Activated CD8-positive, alpha-beta T cell treated with anti-CD3 and anti-CD28 coated beads for 36 hours (primary cell): ENCODE data around the gene TLE4. TPM values are rescaled to one million over a fixed set of nuclear protein-coding genes. Genes with fewer than 3 reads are reported as not detected.
A peak's percentile ranks its signal among the peaks of the same experiment; 100 is the strongest.

Source experiments
- ATAC-seq: fragments of 200-7000 bp; cut with Tn5 transposase; one replicate; pipeline ENCODE4 v1.10.0; 2021; ENCODE audit warnings: mild to moderate bottlenecking, moderate library complexity
- CTCF ChIA-PET: fragments of 350-600 bp; sonication (Branson Sonifier 250); formaldehyde crosslinking; loops from one replicate; lab custom pipeline; 2021; ENCODE audit warnings: antibody characterized with exemption; lab: Charles Lee
- POLR2A ChIA-PET: fragments of 350-600 bp; sonication (Branson Sonifier 250); formaldehyde crosslinking; loops from one replicate; lab custom pipeline; 2021; ENCODE audit warnings: antibody characterized with exemption; lab: Charles Lee
- DNase-seq: peaks from one replicate; pipeline ENCODE4 v3.0.0-alpha.2; 2020
- H3K27ac Mint-ChIP-seq: one replicate; pipeline ENCODE4 v1.8.0; 2021; ENCODE audit warnings: mild to moderate bottlenecking, mixed read lengths
- H3K27me3 Mint-ChIP-seq: one replicate; pipeline ENCODE4 v1.8.0; 2021; ENCODE audit warnings: mixed read lengths
- H3K36me3 Mint-ChIP-seq: one replicate; pipeline ENCODE4 v1.8.0; 2021; ENCODE audit warnings: low read depth, mixed read lengths
- H3K4me1 Mint-ChIP-seq: one replicate; pipeline ENCODE4 v1.8.0; 2021; ENCODE audit warnings: low read depth, mixed read lengths
- H3K4me3 Mint-ChIP-seq: one replicate; pipeline ENCODE4 v1.8.0; 2021; ENCODE audit warnings: mild to moderate bottlenecking, moderate library complexity, mixed read lengths
- H3K9me3 Mint-ChIP-seq: one replicate; pipeline ENCODE4 v1.8.0; 2021; ENCODE audit warnings: mixed read lengths
- intact Hi-C: fragments of 100-400 bp; cut with micrococcal nuclease; formaldehyde crosslinking; loops from one replicate; pipeline ENCODE4 v1.10.0; 2022
- total RNA-seq, 2 experiments: library from RNA; stranded (reverse); gene quantifications; one replicate each; pipeline ENCODE4 v1.2.3, GENCODE V29; 2021
- TF ChIP-seq, protein P1 (sequence below): fragments of 200-600 bp; IDR thresholded peaks from one replicate; pipeline ENCODE4 v1.8.0; 2022; ENCODE audit warnings: antibody characterized with exemption, mild to moderate bottlenecking

Gene TLE4
- total RNA-seq, 2 experiments from 2014 or later = 30.8 to 31.9 TPM

DNA sequence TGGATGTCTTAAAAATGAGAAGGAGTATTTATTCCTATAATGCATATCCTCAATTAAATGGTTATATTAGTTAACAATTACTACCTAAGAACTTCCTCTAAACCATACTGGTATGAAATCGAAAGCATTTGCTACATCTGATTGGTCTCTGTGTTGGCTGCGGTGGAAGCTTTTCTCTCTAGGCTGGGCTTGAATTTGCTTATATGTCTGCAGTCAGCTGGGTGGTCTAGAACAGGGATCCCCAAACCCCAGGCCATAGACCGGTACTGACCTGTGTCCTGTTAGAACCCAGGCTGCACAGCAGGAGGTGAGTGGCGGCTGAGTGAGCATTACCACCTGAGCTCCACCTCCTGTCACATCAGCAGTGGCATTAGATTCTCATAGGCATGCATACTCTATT lies 112.3 kb downstream of the TLE4 start:
- no peaks in the 10 kb centered on the region for H3K9me3 Mint-ChIP-seq
- no peak for DNase-seq
- POLR2A ChIA-PET = no interaction called here
- peaks cover 64% of the 10 kb centered on the region for H3K4me1 Mint-ChIP-seq
- peaks cover 17% of the 10 kb centered on the region for H3K36me3 Mint-ChIP-seq
- no peak overlapping the region for H3K4me3 Mint-ChIP-seq
- CTCF ChIA-PET = interaction anchor here (0.7 kb wide), 1 partner anchor 77 kb away, joined by 3 read pairs; no protein-coding TSS in a partner anchor
- no peak overlapping the region for H3K27ac Mint-ChIP-seq
- no peak for ATAC-seq
- intact Hi-C loops = loop anchor here (10.0 kb wide), 1 partner anchor 109 kb away; the partner anchor contains the start of gene TLE4
- no peaks in the 10 kb centered on the region for H3K27me3 Mint-ChIP-seq
- TF ChIP-seq, protein P1, sequence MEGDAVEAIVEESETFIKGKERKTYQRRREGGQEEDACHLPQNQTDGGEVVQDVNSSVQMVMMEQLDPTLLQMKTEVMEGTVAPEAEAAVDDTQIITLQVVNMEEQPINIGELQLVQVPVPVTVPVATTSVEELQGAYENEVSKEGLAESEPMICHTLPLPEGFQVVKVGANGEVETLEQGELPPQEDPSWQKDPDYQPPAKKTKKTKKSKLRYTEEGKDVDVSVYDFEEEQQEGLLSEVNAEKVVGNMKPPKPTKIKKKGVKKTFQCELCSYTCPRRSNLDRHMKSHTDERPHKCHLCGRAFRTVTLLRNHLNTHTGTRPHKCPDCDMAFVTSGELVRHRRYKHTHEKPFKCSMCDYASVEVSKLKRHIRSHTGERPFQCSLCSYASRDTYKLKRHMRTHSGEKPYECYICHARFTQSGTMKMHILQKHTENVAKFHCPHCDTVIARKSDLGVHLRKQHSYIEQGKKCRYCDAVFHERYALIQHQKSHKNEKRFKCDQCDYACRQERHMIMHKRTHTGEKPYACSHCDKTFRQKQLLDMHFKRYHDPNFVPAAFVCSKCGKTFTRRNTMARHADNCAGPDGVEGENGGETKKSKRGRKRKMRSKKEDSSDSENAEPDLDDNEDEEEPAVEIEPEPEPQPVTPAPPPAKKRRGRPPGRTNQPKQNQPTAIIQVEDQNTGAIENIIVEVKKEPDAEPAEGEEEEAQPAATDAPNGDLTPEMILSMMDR = no peak

DNA sequence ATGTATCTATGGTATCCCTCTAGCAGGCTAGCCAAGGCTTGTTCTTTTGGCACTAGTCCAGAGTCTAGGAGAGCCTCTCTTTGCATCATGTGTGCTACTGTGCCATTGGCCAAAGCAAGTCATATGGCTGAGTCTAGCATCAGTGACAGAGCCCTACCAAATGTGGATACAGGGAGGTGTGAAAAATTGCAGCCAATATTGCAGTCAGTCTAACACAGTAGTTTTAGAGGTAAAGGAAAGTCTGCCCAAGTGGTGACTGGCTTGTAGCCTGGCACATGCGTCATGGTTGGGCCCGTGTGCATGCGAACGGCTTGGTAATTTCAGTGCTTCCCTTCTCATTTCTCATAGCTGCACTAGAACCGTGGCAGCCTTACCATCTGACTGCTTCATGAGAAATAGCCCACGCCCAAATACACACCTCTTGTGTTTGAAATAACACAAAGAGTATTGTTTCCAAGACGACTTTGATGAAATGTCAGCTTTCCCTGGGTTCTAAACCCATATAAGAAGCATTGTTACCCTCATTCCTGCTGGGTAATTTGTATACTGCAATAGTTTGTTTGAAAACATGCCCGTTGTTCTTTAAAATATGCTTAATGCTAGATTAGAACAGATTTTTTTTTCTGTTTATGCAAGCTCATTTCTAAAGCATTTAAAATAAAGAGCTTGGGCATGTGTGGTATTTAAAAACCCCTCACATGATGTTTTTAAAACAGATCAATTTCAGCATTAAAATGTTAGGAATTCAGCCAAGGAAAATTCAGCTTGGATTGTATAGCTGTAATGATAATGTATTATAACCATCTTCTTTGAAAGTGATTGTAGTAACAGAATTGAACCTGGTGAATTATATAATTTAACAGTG lies 113.2 kb downstream of the TLE4 start:
- CTCF ChIA-PET = interaction anchor here (0.7 kb wide), 1 partner anchor 78 kb away, joined by 3 read pairs; no protein-coding TSS in a partner anchor

DNA sequence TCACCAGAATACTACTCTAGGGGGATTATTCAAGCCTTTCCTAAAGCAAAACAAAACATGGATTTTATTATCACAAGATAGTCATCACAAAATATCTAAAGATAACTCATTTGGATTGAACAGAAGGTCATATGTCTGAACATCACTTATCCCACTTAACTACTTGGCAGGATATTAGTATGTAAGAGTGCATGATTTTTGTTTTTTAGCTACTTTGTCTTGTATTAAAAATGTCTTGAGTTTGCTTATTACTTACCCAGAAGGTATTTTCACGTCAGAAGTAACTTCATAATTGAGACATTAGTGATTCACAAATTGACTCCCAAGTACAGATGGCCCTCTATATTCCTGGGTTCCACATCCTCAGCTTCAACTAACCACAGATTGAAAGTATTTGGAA lies 113.8 kb downstream of the TLE4 start:
- ATAC-seq (no peak), DNase-seq (no peak)
- Mint-ChIP-seq H3K36me3 (peaks cover 17% of the 10 kb centered on the region), H3K27me3 (no peaks in the 10 kb centered on the region), H3K4me1 (peaks cover 59% of the 10 kb centered on the region), H3K27ac (no peak overlapping the region), H3K9me3 (no peaks in the 10 kb centered on the region), H3K4me3 (no peak overlapping the region)
- TF ChIP-seq, protein P1 = no peak
- intact Hi-C loops = loop anchor here (10.0 kb wide), 1 partner anchor 111 kb away; the partner anchor contains the start of gene TLE4
- CTCF ChIA-PET = no interaction called here
- POLR2A ChIA-PET = interaction anchor here (0.7 kb wide), 1 partner anchor 63 kb away, joined by 4 read pairs; no protein-coding TSS in a partner anchor

More for the DNA sequence above, 113.2 kb downstream of the TLE4 start:
- Mint-ChIP-seq H3K27ac (no peak overlapping the region), H3K27me3 (no peaks in the 10 kb centered on the region), H3K4me1 (peaks cover 64% of the 10 kb centered on the region), H3K36me3 (peaks cover 17% of the 10 kb centered on the region), H3K9me3 (no peaks in the 10 kb centered on the region), H3K4me3 (no peak overlapping the region)
- DNase-seq = no peak
- ATAC-seq = no peak
- TF ChIP-seq, protein P1 = no peak
- POLR2A ChIA-PET = interaction anchor here (0.7 kb wide), 1 partner anchor 62 kb away, joined by 4 read pairs; no protein-coding TSS in a partner anchor
- intact Hi-C loops = loop anchor here (10.0 kb wide), 1 partner anchor 110 kb away; the partner anchor contains the start of gene TLE4

DNA sequence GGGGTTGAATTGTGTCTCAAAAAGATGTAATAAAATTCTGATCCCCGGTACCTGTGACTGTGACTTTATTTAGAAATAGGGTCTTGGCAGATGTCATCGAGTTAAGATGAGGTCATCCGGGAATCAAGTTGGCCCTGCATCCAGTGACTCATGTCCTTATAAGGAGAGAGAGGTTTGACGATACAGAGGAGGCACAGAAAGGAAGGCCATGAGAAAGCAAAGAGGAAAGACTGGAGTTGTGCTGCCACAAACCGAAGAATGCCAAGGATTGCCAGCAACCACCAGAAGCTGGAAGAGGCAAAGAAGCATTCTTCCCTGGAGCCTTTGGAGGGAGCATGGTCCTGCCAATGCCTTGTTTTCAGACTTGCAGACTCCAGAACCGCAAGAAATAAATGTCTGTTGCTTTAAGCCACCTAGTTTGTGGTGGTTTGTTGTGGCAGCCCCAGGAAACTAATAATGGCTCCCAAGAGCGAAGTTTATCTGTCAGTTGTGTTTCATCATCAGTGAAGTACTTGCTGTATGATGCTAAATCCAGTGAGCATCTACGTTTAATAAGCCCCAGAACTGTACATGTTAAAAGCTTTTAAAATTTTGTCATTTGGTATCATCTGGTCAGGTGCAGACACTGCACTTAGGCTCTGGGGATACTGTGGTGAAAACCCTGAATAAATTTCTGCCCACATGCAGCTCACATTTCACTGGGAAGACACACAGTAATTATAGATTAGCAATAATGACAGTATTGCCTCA lies 114.8 kb downstream of the TLE4 start:
- Mint-ChIP-seq H3K4me3 (peak overlapping the region; percentile 52), H3K36me3 (peaks cover 20% of the 10 kb centered on the region), H3K4me1 (peaks cover 56% of the 10 kb centered on the region), H3K27ac (peak overlapping the region; percentile 92), H3K27me3 (no peaks in the 10 kb centered on the region), H3K9me3 (no peaks in the 10 kb centered on the region)
- ChIA-PET CTCF (no interaction called here), POLR2A (interaction anchor here (0.5 to 1.0 kb wide), 3 partner anchors 48 to 143 kb away, joined by 3 to 5 read pairs (median 3); no protein-coding TSS in a partner anchor)
- TF ChIP-seq, protein P1 = no peak
- no peak for DNase-seq
- intact Hi-C loops = loop anchor here (10.0 kb wide), 1 partner anchor 112 kb away; the partner anchor contains the start of gene TLE4
- peak; percentile 41 for ATAC-seq
